NOMO-1 treated with dmso at 0.1 percent for 144 hours (cell line): ENCODE results near the gene PRKCZ.
A peak's percentile ranks its signal among the peaks of the same experiment; 100 is the strongest.
"Not testable (repeated sequence)": the region's sequence is repeated elsewhere in the genome, so short reads cannot be mapped to it uniquely, and the experiment has no call there.

Source experiments
- DNase-seq: peaks from one replicate; lab custom pipeline; 2025; ENCODE audit not compliant: unreplicated experiment; lab: John Stamatoyannopoulos, UW

The PRKCZ gene

DNA sequence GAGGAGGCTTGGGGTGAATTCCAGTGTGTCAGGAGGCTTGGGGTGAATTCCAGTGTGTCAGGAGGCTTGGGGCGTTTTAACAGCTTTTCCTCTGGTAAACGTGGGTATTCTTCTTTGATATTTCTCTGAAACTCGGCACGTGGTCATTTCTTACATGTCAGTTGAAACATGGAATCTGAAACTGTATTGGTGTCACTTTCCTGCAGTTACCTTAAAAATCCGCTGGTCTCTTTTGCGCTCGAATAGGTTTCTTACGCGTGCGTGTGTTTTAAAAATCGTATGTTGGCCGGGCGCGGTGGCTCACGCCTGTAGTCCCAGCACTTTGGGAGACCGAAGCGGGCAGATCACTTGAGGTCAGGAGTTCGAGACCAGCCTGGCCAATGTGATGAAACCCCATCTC lies 33.5 kb downstream of the PRKCZ start:
- DNase-seq, result no peak

GRCh38 chr1:2084306-2084705 lies 34.1 kb downstream of the PRKCZ start:
- no peak for DNase-seq

GRCh38 chr1:2085080-2085479 lies 34.9 kb downstream of the PRKCZ start:
- no peak for DNase-seq

DNA sequence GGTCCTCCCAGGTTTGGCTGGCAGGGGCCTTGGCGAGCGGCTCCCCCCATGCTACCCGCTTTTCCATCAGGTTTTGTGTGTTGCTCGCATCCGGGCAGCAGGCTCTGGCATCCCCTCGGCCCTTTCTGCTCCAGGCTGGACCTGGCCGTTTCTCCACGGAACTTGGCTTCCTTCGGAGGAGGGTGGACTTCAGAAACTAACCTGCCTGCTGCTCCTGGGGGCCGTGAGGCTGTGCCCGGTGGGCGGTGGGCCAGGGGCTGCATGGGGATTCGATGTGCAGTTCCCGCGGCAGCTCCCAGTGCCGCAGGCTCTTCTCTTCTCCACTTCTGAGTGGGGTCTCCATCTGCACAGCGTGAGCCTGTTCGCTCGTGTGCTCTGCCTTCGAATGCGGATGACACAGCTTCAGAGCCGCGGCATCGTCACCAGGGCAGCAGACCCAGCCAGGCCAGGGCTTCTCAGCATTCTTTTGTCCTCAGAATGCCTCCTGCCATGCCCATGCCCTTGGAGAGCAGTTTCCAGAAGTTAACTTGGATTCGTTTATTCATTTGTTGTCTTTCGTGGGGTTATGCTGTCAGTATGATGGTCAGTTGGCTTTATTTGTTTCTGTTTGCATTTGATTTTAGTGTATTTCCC lies 36.4 kb downstream of the PRKCZ start:
- DNase-seq, result no peak

DNA sequence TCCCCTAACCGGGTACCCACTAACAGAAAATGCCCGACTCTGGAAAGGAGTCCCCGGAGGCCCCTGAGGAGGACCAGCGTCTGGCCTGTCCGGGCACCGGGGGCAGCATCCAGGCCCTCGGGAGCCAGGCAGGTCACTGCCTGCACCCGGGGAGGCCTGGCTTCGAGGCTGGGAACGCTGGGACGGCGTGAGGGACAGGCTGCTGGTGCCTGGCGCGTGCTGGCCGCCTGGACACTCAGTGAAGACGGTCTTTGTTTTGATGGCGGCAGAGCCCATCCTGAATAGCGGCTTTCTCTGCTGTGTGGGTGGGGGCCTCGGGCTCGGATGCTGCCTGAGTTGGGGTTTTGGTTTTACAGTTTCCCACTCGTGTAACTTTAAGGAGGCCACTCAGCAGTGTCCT lies 37.6 kb downstream of the PRKCZ start:
- DNase-seq, result no peak

- no peak for DNase-seq
Observed at GRCh38 chr1:2088458-2088857, 38.2 kb downstream of the PRKCZ start.

DNA sequence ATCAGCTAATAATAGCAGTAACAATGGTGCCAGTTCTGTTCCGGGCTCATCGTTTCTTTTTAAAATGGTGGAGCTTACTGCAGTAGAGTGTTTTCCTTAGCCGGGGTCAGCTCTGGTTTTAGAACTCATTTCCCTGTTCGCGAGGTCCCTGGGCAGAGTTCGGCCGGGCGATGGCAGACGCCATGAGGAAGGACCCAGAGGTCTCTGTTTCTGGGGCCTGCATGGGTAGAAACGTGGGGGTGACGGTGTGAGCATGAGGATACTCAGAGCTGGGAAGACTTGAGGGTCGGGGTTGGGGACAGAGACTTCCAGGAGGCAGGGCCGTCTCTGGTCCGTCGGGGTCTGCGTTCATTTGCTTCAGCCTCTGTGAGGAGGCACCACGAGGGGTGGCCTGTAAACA lies 38.8 kb downstream of the PRKCZ start:
- DNase-seq, result no peak

- no peak for DNase-seq
Observed at GRCh38 chr1:2090216-2090890, 40.1 kb downstream of the PRKCZ start.

DNA sequence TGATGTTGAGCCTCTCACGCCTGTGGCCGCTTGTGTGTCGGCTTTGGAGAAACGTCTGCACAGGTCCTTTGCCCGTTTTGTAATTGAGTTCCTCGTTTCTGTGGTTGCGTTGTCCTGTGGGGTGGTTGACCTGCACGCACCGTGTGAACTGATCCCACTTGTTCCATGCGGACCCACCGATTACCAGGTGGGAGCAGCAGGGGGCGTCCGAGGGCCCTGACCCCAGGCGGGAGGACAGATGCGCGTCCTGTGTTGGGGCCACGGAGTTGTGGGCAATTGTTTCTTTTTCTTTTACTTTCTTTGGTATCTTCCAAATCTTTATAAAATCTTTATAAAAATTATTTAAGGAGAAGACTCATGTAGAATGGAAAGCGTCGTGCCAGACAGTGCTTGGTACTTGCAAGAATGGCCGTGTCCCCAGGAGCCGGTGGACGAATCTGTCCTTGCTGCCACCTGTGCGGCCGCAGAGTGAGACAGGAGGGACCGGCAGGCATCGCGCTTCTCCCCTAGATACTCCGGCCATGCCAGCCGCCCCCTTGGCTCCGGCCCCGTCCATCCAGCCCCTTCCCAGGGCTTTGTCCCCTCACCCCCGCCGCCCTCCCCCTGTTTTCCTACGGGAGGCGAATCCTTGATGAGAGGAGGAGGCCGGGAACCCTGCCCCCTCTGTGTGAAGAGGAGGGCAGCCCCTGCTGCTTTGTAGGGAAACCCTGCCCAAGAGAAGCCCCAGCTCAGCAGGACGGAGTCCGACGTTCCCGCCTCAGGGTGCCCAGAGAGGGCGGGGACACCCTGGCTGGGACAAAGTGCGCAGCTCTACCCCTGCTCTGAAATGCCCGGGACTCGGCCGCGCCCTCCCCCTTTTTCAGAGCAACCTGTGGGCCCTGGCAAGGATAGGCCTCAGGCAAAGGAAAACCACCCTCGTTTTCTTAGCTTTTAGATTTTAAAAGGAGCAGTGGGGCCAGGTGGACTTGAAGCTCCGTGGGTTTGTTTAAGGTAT lies 41.7 kb downstream of the PRKCZ start:
- DNase-seq, result peak; percentile 67

DNA sequence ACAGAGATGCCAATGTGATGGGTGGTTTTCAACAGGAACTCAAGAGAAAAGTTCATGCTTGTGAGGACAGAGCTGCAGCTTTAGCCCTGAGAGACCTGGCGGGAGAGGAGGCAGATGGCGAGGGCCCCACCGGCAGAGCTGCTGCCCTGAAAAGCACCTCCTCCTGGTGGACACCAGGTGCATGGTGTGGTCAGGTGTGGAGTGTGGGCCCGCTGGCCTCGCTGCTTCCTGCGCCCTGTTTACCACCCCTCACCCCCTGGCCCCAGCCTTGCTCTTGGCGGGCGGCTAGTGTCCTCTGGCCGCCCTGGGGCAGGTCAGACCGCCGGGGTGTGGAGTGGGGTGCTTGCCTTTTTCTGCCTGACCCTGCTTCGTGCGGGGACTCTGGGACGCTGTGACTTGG lies 42.8 kb downstream of the PRKCZ start:
- DNase-seq, result no peak

DNA sequence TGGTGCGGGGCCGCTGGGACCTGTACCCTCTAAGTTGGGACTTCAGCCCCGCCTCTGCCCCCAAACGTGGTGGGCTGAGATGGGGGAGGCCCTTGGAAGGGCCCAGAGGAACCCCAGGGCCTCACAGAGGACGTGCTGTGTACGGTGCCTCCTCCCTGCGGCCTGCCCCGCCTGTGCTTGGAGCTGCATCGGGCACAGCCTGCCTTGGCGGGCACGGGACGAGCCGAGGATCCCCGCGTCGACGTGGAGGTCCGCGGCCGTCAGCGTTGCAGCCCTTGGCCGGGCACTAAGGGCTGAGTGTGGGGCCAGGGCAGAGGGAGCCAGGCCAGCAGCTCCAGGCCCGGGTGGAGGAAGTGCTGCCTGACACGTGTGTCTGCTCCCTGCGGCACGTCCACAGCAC lies 43.4 kb downstream of the PRKCZ start:
- DNase-seq, result no peak

DNA sequence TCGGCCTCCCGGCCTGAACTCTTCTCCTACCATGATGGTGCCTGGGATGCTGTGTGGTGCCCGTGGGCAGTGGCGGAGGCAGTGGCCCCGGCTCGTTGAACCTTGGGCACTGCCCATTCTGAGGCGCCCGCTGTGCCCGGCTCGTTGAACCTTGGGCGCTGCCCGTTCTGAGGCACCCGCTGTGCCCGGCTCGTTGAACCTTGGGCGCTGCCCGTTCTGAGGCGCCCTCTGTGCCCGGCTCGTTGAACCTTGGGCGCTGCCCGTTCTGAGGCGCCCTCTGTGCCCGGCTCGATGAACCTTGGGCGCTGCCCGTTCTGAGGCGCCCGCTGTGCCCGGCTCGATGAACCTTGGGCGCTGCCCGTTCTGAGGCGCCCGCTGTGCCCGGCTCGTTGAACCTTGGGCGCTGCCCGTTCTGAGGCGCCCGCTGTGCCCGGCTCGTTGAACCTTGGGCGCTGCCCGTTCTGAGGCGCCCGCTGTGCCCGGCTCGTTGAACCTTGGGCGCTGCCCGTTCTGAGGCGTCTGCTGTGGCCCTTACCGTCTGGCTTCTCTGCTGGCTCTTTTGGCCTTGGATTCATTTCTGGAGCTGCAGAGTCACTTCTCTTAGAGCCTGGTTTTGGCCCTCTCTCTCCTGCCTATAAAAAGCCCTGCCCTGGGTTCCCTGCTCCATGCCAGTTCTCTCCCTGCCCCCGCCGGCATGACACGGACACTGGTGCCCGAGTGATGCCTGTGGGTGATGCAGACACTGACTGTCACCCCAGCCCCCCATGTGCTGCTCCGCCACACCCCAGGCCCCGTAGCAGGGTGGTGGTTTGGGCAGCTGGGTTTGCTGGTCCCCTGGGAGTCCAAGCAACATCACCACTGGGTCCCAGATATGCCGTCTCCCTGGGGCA lies 44.3 kb downstream of the PRKCZ start:
- not testable (repeated sequence) for DNase-seq

DNA sequence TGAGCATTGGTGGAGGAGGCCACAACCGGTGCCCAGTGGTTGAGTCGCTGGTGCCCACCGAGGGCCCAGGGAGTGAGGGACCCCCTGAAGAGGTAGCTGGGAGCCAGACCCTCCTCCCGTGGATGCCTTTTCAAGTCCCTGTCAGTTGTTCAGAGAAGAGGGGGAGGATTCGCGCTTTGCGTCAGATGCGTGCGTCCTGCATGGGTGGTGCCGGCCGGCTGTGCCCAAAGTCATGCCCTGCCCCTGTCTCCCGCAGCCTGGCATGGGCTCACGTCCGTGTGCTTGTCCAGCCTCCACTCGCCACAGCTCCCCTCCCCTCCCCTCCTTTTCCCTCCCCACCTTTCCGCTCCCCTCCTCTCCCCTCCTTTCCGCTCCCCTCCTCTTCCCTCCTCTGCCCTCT lies 45.2 kb downstream of the PRKCZ start:
- no peak for DNase-seq

- no peak for DNase-seq
Observed at GRCh38 chr1:2095981-2096736, 45.9 kb downstream of the PRKCZ start.

DNA sequence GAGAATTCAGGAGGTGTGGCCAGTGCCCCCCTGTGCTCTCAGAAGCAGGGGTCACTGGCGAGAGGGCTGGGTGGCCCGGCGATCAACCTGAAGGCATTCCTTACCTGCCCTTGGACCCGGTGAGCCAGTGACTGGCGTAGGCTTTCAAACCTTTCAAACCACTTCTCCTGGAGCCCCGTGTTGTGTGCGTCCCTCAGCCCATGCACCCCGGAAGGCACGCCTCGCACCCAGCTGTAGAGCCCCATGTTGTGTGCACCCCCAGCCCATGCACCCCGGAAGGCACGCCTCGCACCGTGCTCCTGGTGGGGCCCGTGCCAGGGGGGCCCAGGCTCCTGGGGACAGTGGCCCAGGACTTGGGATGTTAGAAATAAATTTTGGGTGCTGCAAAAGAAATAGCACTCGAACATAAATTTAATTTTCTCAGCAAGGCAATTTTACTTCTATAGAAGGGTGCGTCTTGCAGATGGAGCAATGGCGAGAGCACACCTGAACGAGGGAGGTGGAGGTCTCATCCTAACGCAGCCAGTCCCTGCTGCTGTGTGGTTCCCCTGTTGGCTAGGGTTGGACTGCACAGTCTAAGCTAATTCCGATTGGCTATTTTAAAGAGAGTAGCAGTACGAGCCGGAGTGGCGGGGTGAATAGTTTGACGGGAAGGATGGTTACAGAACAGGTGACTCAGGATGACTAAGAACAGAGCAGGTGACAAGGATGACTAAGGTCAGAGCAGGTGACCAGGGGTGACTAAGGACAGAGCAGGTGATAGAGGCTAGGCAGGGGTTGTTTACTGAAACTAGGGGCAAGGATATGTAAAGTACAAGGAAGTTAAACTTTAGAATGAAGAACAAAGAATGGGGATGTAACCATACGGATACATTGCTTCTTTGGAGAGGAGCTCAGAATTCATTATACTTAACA lies 47.4 kb downstream of the PRKCZ start:
- no peak for DNase-seq

DNA sequence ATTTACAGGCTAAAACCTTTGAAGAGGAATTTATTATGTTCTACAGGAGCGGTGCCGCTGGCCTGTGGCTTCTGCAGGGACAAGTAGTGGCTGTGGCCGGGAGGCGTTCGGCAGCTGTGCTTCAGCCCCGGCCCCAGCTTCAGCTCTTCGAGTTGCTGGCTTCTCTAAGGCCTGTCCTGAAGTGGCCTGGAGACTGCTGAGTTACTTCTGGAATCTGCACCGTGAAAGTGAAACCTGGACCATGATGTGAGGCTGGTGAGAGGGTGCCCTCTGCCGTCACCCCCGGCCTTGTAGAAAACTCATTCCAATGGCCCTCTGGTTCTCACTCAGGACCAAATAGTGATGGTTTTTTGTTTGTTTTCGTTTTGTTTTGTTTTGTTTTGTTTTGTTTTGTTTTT lies 48.1 kb downstream of the PRKCZ start:
- DNase-seq, result no peak

- DNase-seq, result no peak
Observed at GRCh38 chr1:2098839-2099785, 48.9 kb downstream of the PRKCZ start.
